IMR-90 (cell line): ENCODE measurements around the gene TALDO1. TPM values are rescaled to one million over a fixed set of nuclear protein-coding genes. Genes with fewer than 3 reads are reported as not detected.

Experiments used
- ATAC-seq: fragments of 200-7000 bp; cut with Tn5 transposase; 2 replicates; pipeline ENCODE4 v1.9.1; 2020; ENCODE audit warnings: low read depth, mild to moderate bottlenecking, moderate library complexity
- BruUV-seq: library from RNA; stranded (reverse); fragments of 400-500 nt; replicated peaks from 2 replicates; lab custom pipeline; 2021; lab: Mats Ljungman, UMichigan
- CTCF ChIA-PET: fragments of 300-600 bp; formaldehyde crosslinking; extraction: SDS; loops from one replicate; lab custom pipeline; 2021; ENCODE audit warnings: antibody characterized with exemption; lab: Yijun Ruan, JAX
- POLR2A ChIA-PET: fragments of 300-600 bp; sonication (Branson Sonifier 250); formaldehyde crosslinking; loops from one replicate; lab custom pipeline; 2022; ENCODE audit warnings: antibody characterized with exemption; ENCODE audit not compliant: unreplicated experiment; lab: Charles Lee
- DNase-seq: peaks from one replicate; pipeline ENCODE4 v3.0.0; 2013
- H2AFZ ChIP-seq: replicated peaks from 2 replicates; pipeline ENCODE3; 2013; ENCODE audit warnings: low read length, mild to moderate bottlenecking; ENCODE audit not compliant: poor library complexity
- H2AK5ac ChIP-seq: 2 replicates; pipeline ENCODE4 v1.6.1; 2013; ENCODE audit warnings: low read depth, low read length, inconsistent platforms
- H2AK9ac ChIP-seq: replicated peaks from 2 replicates; pipeline ENCODE3; 2013; ENCODE audit warnings: mild to moderate bottlenecking, low read depth, low read length, moderate library complexity; ENCODE audit not compliant: poor library complexity
- H2BK120ac ChIP-seq: 2 replicates; pipeline ENCODE4 v1.6.1; 2013; ENCODE audit warnings: low read depth, low read length, inconsistent platforms
- H2BK15ac ChIP-seq: 3 replicates; pipeline ENCODE4 v1.6.1; 2013; ENCODE audit warnings: low read depth, low read length, inconsistent platforms
- H2BK20ac ChIP-seq: 2 replicates; pipeline ENCODE4 v1.6.1; 2013; ENCODE audit warnings: low read depth, mild to moderate bottlenecking, inconsistent platforms, low read length, moderate library complexity
- H2BK5ac ChIP-seq: 2 replicates; pipeline ENCODE4 v1.6.1; 2013; ENCODE audit warnings: mild to moderate bottlenecking, low read depth, low read length, inconsistent platforms; ENCODE audit not compliant: poor library complexity, severe bottlenecking
- H3K14ac ChIP-seq: replicated peaks from 2 replicates; pipeline ENCODE4 v1.6.1; 2013; ENCODE audit warnings: low read depth, low read length, inconsistent platforms
- H3K18ac ChIP-seq: 2 replicates; pipeline ENCODE4 v1.6.1; 2013; ENCODE audit warnings: low read depth, low read length, control low read depth
- H3K23ac ChIP-seq: 2 replicates; pipeline ENCODE4 v1.6.1; 2013; ENCODE audit warnings: low read depth, low read length, inconsistent platforms
- H3K27ac ChIP-seq: 2 replicates; pipeline ENCODE4 v1.5.1; 2013; ENCODE audit warnings: mild to moderate bottlenecking, control low read depth, low read length; ENCODE audit not compliant: insufficient read depth
- H3K27me3 ChIP-seq: 2 replicates; pipeline ENCODE4 v1.6.1; 2013; ENCODE audit warnings: low read length; ENCODE audit not compliant: control insufficient read depth, insufficient read depth
- H3K36me3 ChIP-seq: 2 replicates; pipeline ENCODE4 v1.6.1; 2013; ENCODE audit warnings: low read length, mixed read lengths; ENCODE audit not compliant: control insufficient read depth, insufficient read depth
- H3K4ac ChIP-seq: 2 replicates; pipeline ENCODE4 v1.6.1; 2013; ENCODE audit warnings: low read depth, low read length, inconsistent platforms
- H3K4me1 ChIP-seq: 2 replicates; pipeline ENCODE4 v1.6.1; 2013; ENCODE audit warnings: low read length, mixed read lengths; ENCODE audit not compliant: control insufficient read depth, insufficient read depth
- H3K4me2 ChIP-seq: 2 replicates; pipeline ENCODE4 v1.6.1; 2013; ENCODE audit warnings: low read depth, mild to moderate bottlenecking, control low read depth, low read length, moderate library complexity
- H3K4me3 ChIP-seq: 2 replicates; pipeline ENCODE4 v1.5.1; 2013; ENCODE audit warnings: low read depth, mild to moderate bottlenecking, control low read depth, low read length, moderate library complexity; ENCODE audit not compliant: insufficient read depth
- H3K56ac ChIP-seq: 2 replicates; pipeline ENCODE4 v1.6.1; 2013; ENCODE audit warnings: low read length, inconsistent platforms; ENCODE audit not compliant: insufficient read depth; ENCODE audit errors: extremely low read depth
- H3K79me1 ChIP-seq, 2 experiments: 2 replicates each; pipeline ENCODE4 v1.6.1; 2013; ENCODE audit warnings: low read length in 2 of 2, inconsistent platforms in 1 of 2, low read depth in 1 of 2
- H3K9ac ChIP-seq: 2 replicates; pipeline ENCODE4 v1.6.1; 2013; ENCODE audit warnings: low read depth, low read length, control low read depth
- H3K9me1 ChIP-seq: 2 replicates; pipeline ENCODE4 v1.6.1; 2013; ENCODE audit warnings: low read length, inconsistent platforms; ENCODE audit not compliant: insufficient read depth
- H3K9me3 ChIP-seq: 2 replicates; pipeline ENCODE4 v1.6.1; 2013; ENCODE audit warnings: low read length; ENCODE audit not compliant: control insufficient read depth, insufficient read depth
- H4K20me1 ChIP-seq: 2 replicates; pipeline ENCODE4 v1.6.1; 2013; ENCODE audit warnings: low read length, inconsistent platforms; ENCODE audit not compliant: insufficient read depth
- H4K5ac ChIP-seq: 2 replicates; pipeline ENCODE4 v1.6.1; 2013; ENCODE audit warnings: mild to moderate bottlenecking, low read depth, low read length, control low read depth
- H4K8ac ChIP-seq, 2 experiments: 2 replicates each; pipeline ENCODE4 v1.6.1; 2013; ENCODE audit warnings: low read depth in 2 of 2, low read length in 2 of 2, control low read depth in 1 of 2, inconsistent platforms in 1 of 2
- H4K91ac ChIP-seq: 2 replicates; pipeline ENCODE4 v1.6.1; 2013; ENCODE audit warnings: low read depth, low read length, inconsistent platforms; ENCODE audit not compliant: insufficient read depth
- BHLHE40 ChIP-seq: fragments of 150-350 bp; IDR thresholded peaks from 2 replicates; pipeline ENCODE4 v1.6.1; 2016; ENCODE audit warnings: mild to moderate bottlenecking, low read depth, low read length
- CEBPB ChIP-seq: IDR thresholded peaks from 2 replicates; pipeline ENCODE4 v1.6.1; 2012; ENCODE audit warnings: low read depth, low read length, improper control_type of control experiment
- CHD1 ChIP-seq: IDR thresholded peaks from 2 replicates; pipeline ENCODE4 v1.6.1; 2012; ENCODE audit warnings: low read depth, low read length, improper control_type of control experiment
- CTCF ChIP-seq: conservative IDR thresholded peaks from 2 replicates; pipeline ENCODE4 v1.5.1; 2012; ENCODE audit warnings: mild to moderate bottlenecking, low read depth, low read length, improper control_type of control experiment
- ELK1 ChIP-seq: fragments of 150-350 bp; IDR thresholded peaks from 2 replicates; pipeline ENCODE4 v1.6.1; 2016; ENCODE audit warnings: low read depth, mild to moderate bottlenecking, low read length, moderate library complexity, borderline replicate concordance
- FOS ChIP-seq: fragments of 150-350 bp; IDR thresholded peaks from 2 replicates; pipeline ENCODE4 v1.6.1; 2016; ENCODE audit warnings: low read depth, low read length
- MAFK ChIP-seq: IDR thresholded peaks from 2 replicates; pipeline ENCODE4 v1.6.1; 2012; ENCODE audit warnings: low read depth, low read length, improper control_type of control experiment
- MAZ ChIP-seq: IDR thresholded peaks from 2 replicates; pipeline ENCODE4 v1.6.1; 2012; ENCODE audit warnings: low read depth, mild to moderate bottlenecking, low read length, improper control_type of control experiment, moderate library complexity, borderline replicate concordance
- MXI1 ChIP-seq: IDR thresholded peaks from 2 replicates; pipeline ENCODE4 v1.6.1; 2012; ENCODE audit warnings: low read depth, mild to moderate bottlenecking, low read length, moderate library complexity, borderline replicate concordance
- NFE2L2 ChIP-seq: fragments of 150-350 bp; IDR thresholded peaks from 2 replicates; pipeline ENCODE4 v1.6.1; 2016; ENCODE audit warnings: low read depth, mild to moderate bottlenecking, low read length
- POLR2A ChIP-seq: IDR thresholded peaks from 2 replicates; pipeline ENCODE4 v1.6.1; 2012; ENCODE audit warnings: mild to moderate bottlenecking, low read depth, low read length
- RAD21 ChIP-seq: IDR thresholded peaks from 2 replicates; pipeline ENCODE4 v1.6.1; 2012; ENCODE audit warnings: low read length, improper control_type of control experiment
- RCOR1 ChIP-seq: IDR thresholded peaks from 2 replicates; pipeline ENCODE4 v1.6.1; 2012; ENCODE audit warnings: mild to moderate bottlenecking, low read length, improper control_type of control experiment; ENCODE audit not compliant: insufficient replicate concordance
- RFX5 ChIP-seq: IDR thresholded peaks from 2 replicates; pipeline ENCODE4 v1.8.0; 2012; ENCODE audit warnings: low read depth, mild to moderate bottlenecking, low read length, moderate library complexity
- USF2 ChIP-seq: fragments of 150-350 bp; IDR thresholded peaks from 2 replicates; pipeline ENCODE4 v1.6.1; 2017; ENCODE audit warnings: mild to moderate bottlenecking, antibody characterized with exemption, low read length, low read depth
- WGBS, 2 experiments: methylation state at CpG; one replicate each; pipeline versions ENCODE4 v1.1.5 to v1.1.7; 2013; ENCODE audit warnings: missing lambda C conversion rate in 2 of 2; ENCODE audit not compliant: insufficient read length in 1 of 2; ENCODE audit errors: extremely low coverage in 2 of 2; 5-methylcytosine and 5-hydroxymethylcytosine counted together
- dilution Hi-C: fragments of 300-500 bp; cut with HindIII; formaldehyde crosslinking; loops from one replicate; pipeline ENCODE4 v1.14.3; 2018; ENCODE audit warnings: low sequenced_read_pairs; ENCODE audit not compliant: unreplicated experiment
- in situ Hi-C: fragments of 300-500 bp; cut with MboI; formaldehyde crosslinking; loops from 3 replicates; pipeline ENCODE4 v1.14.3; 2019; ENCODE audit warnings: low sequenced_read_pairs, inconsistent platforms, mixed read lengths
- intact Hi-C: fragments of 100-400 bp; cut with micrococcal nuclease; formaldehyde crosslinking; loops from 2 replicates; pipeline ENCODE4 v1.10.0; 2022
- polyA plus RNA-seq, 3 experiments: library from polyadenylated mRNA; depleted of rRNA; stranded (reverse); fragments of >200 nt; gene quantifications; 2 replicates each; pipeline ENCODE4 v1.2.3, GENCODE V29; 2012; ENCODE audit warnings: low replicate concordance in 1 of 3
- total RNA-seq: library from RNA; depleted of rRNA; stranded (reverse); fragments of >200 nt; gene quantifications from 2 replicates; pipeline ENCODE4 v1.2.3, GENCODE V29; 2012

Gene TALDO1
- total and polyA plus RNA-seq, 2 of the 4 experiments (the other 2 are of a cell fraction) = 147 to 210 TPM

- Histone ChIP-seq H4K5ac (no peak overlapping the region), H2AK5ac (no peak overlapping the region), H3K27ac (no peak overlapping the region), H2AK9ac (no peak overlapping the region), H4K91ac (no peak overlapping the region), H2BK20ac (no peak overlapping the region), H3K9me1 (no peaks in the 10 kb centered on the region), H3K18ac (no peak overlapping the region), H2BK5ac (no peak overlapping the region), H3K79me1 (no peaks in the 10 kb centered on the region), H3K4ac (no peak overlapping the region), H3K14ac (no peak overlapping the region), H3K9me3 (no peaks in the 10 kb centered on the region), H4K8ac (no peak overlapping the region), H3K4me2 (no peak overlapping the region), H2BK15ac (no peak overlapping the region), H3K36me3 (no peaks in the 10 kb centered on the region), H3K27me3 (peaks cover 9% of the 10 kb centered on the region; the same call in 1 of the 2 replicates), H3K23ac (no peak overlapping the region), H2BK120ac (no peak overlapping the region), H2AFZ (no peak overlapping the region), H3K4me3 (no peak overlapping the region), H3K56ac (no peak overlapping the region), H4K20me1 (no peaks in the 10 kb centered on the region), H3K4me1 (no peaks in the 10 kb centered on the region), H3K9ac (no peak overlapping the region)
- WGBS, 2 experiments = 47% methylated on average over 16 of the region's 33 CpGs; no CpG with 5 or more reads in 1 of the 2 experiments
- TF ChIP-seq RFX5 (no peak), NFE2L2 (no peak), RCOR1 (no peak), CEBPB (no peak), BHLHE40 (no peak), MAZ (no peak), CTCF (no peak), MAFK (no peak), USF2 (no peak), CHD1 (no peak), ELK1 (no peak), POLR2A (no peak), FOS (no peak), RAD21 (no peak), MXI1 (no peak)
- ATAC-seq (no peak), DNase-seq (no peak)
- in situ Hi-C loops = no loop called here
- intact Hi-C loops = loop anchor here (10.0 kb wide), 1 partner anchor 167 kb away; no protein-coding TSS in a partner anchor
- dilution Hi-C loops = no loop called here
- POLR2A ChIA-PET = no interaction called here
- CTCF ChIA-PET = no interaction called here
- BruUV-seq = no TSS peak
Measured at GRCh38 chr11:721741-722345, 25.4 kb upstream of the TALDO1 start.
